HepG2 (cell line): ENCODE results near the gene WARS2. TPM values are rescaled to one million over a fixed set of nuclear protein-coding genes. Genes with fewer than 3 reads are reported as not detected.

Experiments
- ATAC-seq: fragments of 200-7000 bp; cut with Tn5 transposase; 3 replicates; pipeline ENCODE4 v1.9.1; 2020; ENCODE audit warnings: mild to moderate bottlenecking, moderate library complexity
- BruUV-seq: library from RNA; stranded (reverse); fragments of 400-500 nt; replicated peaks from 2 replicates; lab custom pipeline; 2021; lab: Mats Ljungman, UMichigan
- CTCF ChIA-PET: fragments of 300-600 bp; formaldehyde crosslinking; extraction: SDS; loops from one replicate; lab custom pipeline; 2021; ENCODE audit warnings: low total read pairs, inconsistent platforms, low intra/inter-chr PET ratio; lab: Yijun Ruan, JAX
- POLR2A ChIA-PET: fragments of 350-600 bp; sonication (Branson Sonifier 250); formaldehyde crosslinking; loops from one replicate; lab custom pipeline; 2020; ENCODE audit warnings: antibody characterized with exemption, inconsistent platforms; lab: Yijun Ruan, JAX
- DNase-seq: peaks from one replicate; pipeline ENCODE4 v3.0.0-alpha.2; 2015; ENCODE audit warnings: low spot score
- FAIRE-seq: peaks from 3 replicates; lab custom pipeline; 2011; peaks lifted over from hg19 to GRCh38; lab: Jason Lieb, UNC
- H2AFZ ChIP-seq: one replicate; pipeline ENCODE4 v1.6.1; 2011; ENCODE audit warnings: low read length, inconsistent platforms
- H3K27ac ChIP-seq: fragments of 300-600 bp; 3 replicates; pipeline ENCODE4 v1.8.0; 2011; ENCODE audit warnings: mixed run types, mild to moderate bottlenecking, mixed read lengths, low read length, inconsistent platforms; ENCODE audit not compliant: insufficient read depth; ENCODE audit errors: extremely low read length
- H3K27me3 ChIP-seq, 2 experiments: fragments of 200-600 bp in 1 of 2; 2 replicates in 1 of 2; 3 replicates in 1 of 2; pipeline versions ENCODE4 v1.6.0 to v1.8.0; 2011; ENCODE audit warnings: low read length in 2 of 2, mild to moderate bottlenecking in 2 of 2, moderate library complexity in 2 of 2, inconsistent platforms in 1 of 2; ENCODE audit not compliant: insufficient read depth in 2 of 2, control insufficient read depth in 1 of 2
- H3K36me3 ChIP-seq, 2 experiments: fragments of 200-600 bp in 1 of 2; replicated peaks in 1 of 2; 2 replicates in 1 of 2; 3 replicates in 1 of 2; pipeline versions ENCODE4 v1.5.1 to v1.8.0; 2011; ENCODE audit warnings: low read length in 2 of 2, inconsistent platforms in 1 of 2; ENCODE audit not compliant: insufficient read depth in 2 of 2, control insufficient read depth in 1 of 2
- H3K4me1 ChIP-seq: 2 replicates; pipeline ENCODE4 v1.5.1; 2012; ENCODE audit warnings: low read length, inconsistent platforms; ENCODE audit not compliant: insufficient read depth
- H3K4me2 ChIP-seq: 2 replicates; pipeline ENCODE4 v1.6.0; 2011; ENCODE audit warnings: low read depth, low read length, inconsistent platforms
- H3K4me3 ChIP-seq, 3 experiments: fragments of 200-600 bp in 1 of 3; sonication (generic), shearing (Covaris generic) in 1 of 3; replicated peaks in 1 of 3; 2 replicates each; pipeline ENCODE4 v1.5.1; 2011 to 2016; ENCODE audit warnings: low read length in 3 of 3, inconsistent platforms in 2 of 3, low read depth in 2 of 3, mild to moderate bottlenecking in 2 of 3, control low read depth in 1 of 3, mixed read lengths in 1 of 3; ENCODE audit not compliant: insufficient read depth in 1 of 3
- H3K79me2 ChIP-seq: one replicate; pipeline ENCODE4 v1.6.1; 2011; ENCODE audit warnings: low read length, inconsistent platforms; ENCODE audit not compliant: insufficient read depth
- H3K9ac ChIP-seq: 2 replicates; pipeline ENCODE4 v1.6.0; 2011; ENCODE audit warnings: mild to moderate bottlenecking, low read depth, low read length, inconsistent platforms; ENCODE audit not compliant: insufficient read depth
- H3K9me3 ChIP-seq: 2 replicates; pipeline ENCODE4 v1.5.1; 2012; ENCODE audit warnings: mild to moderate bottlenecking, low read length
- H4K20me1 ChIP-seq: 2 replicates; pipeline ENCODE4 v1.6.0; 2011; ENCODE audit warnings: inconsistent platforms, mild to moderate bottlenecking, low read length, moderate library complexity; ENCODE audit not compliant: insufficient read depth
- ARID4A ChIP-seq: sonication (generic); formaldehyde crosslinking; IDR thresholded peaks from 2 replicates; pipeline ENCODE4 v1.5.0; 2020; ENCODE audit warnings: mild to moderate bottlenecking, missing genetic modification reagents, borderline replicate concordance
- BHLHE40 ChIP-seq: IDR thresholded peaks from 2 replicates; pipeline ENCODE4 v1.6.1; 2011; ENCODE audit warnings: low read length, improper control_type of control experiment
- CEBPZ ChIP-seq: IDR thresholded peaks from 2 replicates; pipeline ENCODE4 v1.6.1; 2012; ENCODE audit warnings: low read length, improper control_type of control experiment
- E2F1 ChIP-seq: sonication (generic); formaldehyde crosslinking; IDR thresholded peaks from 2 replicates; pipeline ENCODE4 v1.5.0; 2020; ENCODE audit warnings: missing genetic modification reagents
- ISX ChIP-seq: sonication (generic); formaldehyde crosslinking; conservative IDR thresholded peaks from 2 replicates; pipeline ENCODE4 v1.5.0; 2020; ENCODE audit warnings: missing genetic modification reagents
- TCF7L2 ChIP-seq: IDR thresholded peaks from 2 replicates; pipeline ENCODE4 v1.6.1; 2011; ENCODE audit warnings: mild to moderate bottlenecking, low read depth, low read length, moderate library complexity
- ZBTB21 ChIP-seq: sonication (generic); formaldehyde crosslinking; IDR thresholded peaks from 2 replicates; pipeline ENCODE4 v1.4.0; 2020; ENCODE audit warnings: missing genetic modification reagents
- ZBTB26 ChIP-seq: IDR thresholded peaks from 2 replicates; pipeline ENCODE4 v1.6.1; 2016; ENCODE audit warnings: missing compliant biosample characterization, missing genetic modification reagents, borderline replicate concordance
- ZNF34 ChIP-seq: sonication (generic); formaldehyde crosslinking; IDR thresholded peaks from 2 replicates; pipeline ENCODE4 v1.4.0; 2020; ENCODE audit warnings: mild to moderate bottlenecking, missing genetic modification reagents, borderline replicate concordance
- ZNF572 ChIP-seq: sonication (generic); formaldehyde crosslinking; IDR thresholded peaks from 2 replicates; pipeline ENCODE4 v1.5.1; 2020; ENCODE audit warnings: mild to moderate bottlenecking, missing genetic modification reagents
- ZNF784 ChIP-seq: sonication (generic); formaldehyde crosslinking; IDR thresholded peaks from 2 replicates; pipeline ENCODE4 v1.5.1; 2020; ENCODE audit warnings: missing genetic modification reagents, mild to moderate bottlenecking, borderline replicate concordance
- WGBS: methylation state at CpG from one replicate; pipeline ENCODE4 v1.1.6; 2017; ENCODE audit warnings: low lambda C conversion rate; 5-methylcytosine and 5-hydroxymethylcytosine counted together
- in situ Hi-C: cut with HindIII; loops from 2 replicates; pipeline ENCODE4 v1.10.0; 2017; ENCODE audit warnings: low pct_unique_long_range_greater_than_20kb; ENCODE audit not compliant: extremely low pct_ligation_motif_present
- intact Hi-C: fragments of 100-400 bp; cut with micrococcal nuclease; formaldehyde crosslinking; loops from one replicate; pipeline ENCODE4 v1.10.0; 2022; ENCODE audit not compliant: unreplicated experiment
- polyA plus RNA-seq, 8 experiments: library from polyadenylated mRNA; depleted of rRNA in 3 of 8; stranded (reverse) in 7 of 8; unstranded in 1 of 8; fragments of >200 nt; fragmentation: Illumina TruSeq in 4 of 8; extraction: Trizol in 4 of 8; gene quantifications; 2 replicates each; pipeline versions ENCODE4 v1.2.1 to v1.2.3, GENCODE V29; 2011 to 2016; ENCODE audit warnings: low read depth in 4 of 8, missing spikeins in 1 of 8, mixed read lengths in 1 of 8; ENCODE audit not compliant: insufficient read depth in 1 of 8
- total RNA-seq, 5 experiments: library from RNA; depleted of rRNA; stranded (reverse); fragments of >200 nt; fragmentation: Illumina TruSeq; extraction: Trizol; gene quantifications; 2 replicates each; pipeline ENCODE4 v1.2.3, GENCODE V29; 2016; ENCODE audit warnings: low read depth in 1 of 5

Gene WARS2
- total and polyA plus RNA-seq, 2 of the 13 experiments (the other 11 are each of a cell fraction or from before 2014, with no cell fraction given): 12.4 to 18.8 TPM

GRCh38 chr1:119004781-119005180 lies 135.7 kb downstream of the WARS2 start:
- Histone ChIP-seq H3K4me2 (no peak overlapping the region), H4K20me1 (no peaks in the 10 kb centered on the region), H3K79me2 (no peaks in the 10 kb centered on the region), H2AFZ (no peak overlapping the region), H3K4me3 (no peak overlapping the region), H3K36me3 (no peaks in the 10 kb centered on the region), H3K27me3 (no peaks in the 10 kb centered on the region), H3K4me1 (no peaks in the 10 kb centered on the region), H3K9ac (no peak overlapping the region), H3K9me3 (no peaks in the 10 kb centered on the region; the same call in 1 of the 2 replicates), H3K27ac (no peak overlapping the region)
- FAIRE-seq: no peak
- CTCF ChIA-PET: no interaction called here
- in situ Hi-C loops (loop anchor here (25.0 kb wide), 2 partner anchors 442 to 842 kb away; no protein-coding TSS in a partner anchor), intact Hi-C loops (loop anchor here (5.0 kb wide), 1 partner anchor 182 kb away; no protein-coding TSS in a partner anchor)
- POLR2A ChIA-PET: no interaction called here
- WGBS: 89% methylated on average over 2 of the region's 2 CpGs
- no peak for ATAC-seq
- no TSS peak for BruUV-seq
- DNase-seq: no peak
- TF ChIP-seq ZNF572 (CRISPR knock-in tag) (no peak), ZBTB21 (no peak), BHLHE40 (no peak), CEBPZ (no peak), ISX (no peak), ZNF784 (CRISPR knock-in tag) (no peak), TCF7L2 (no peak), E2F1 (no peak), ZBTB26 (no peak), ZNF34 (no peak), ARID4A (CRISPR knock-in tag) (no peak)
